Esophagus squamous epithelium (tissue), 4 donors: ENCODE data around the gene BMX.

Experiments
- POLR2A ChIP-seq, 4 donors: fragments of 450-650 bp; IDR thresholded peaks; one replicate each; pipeline ENCODE4 v1.6.1; 2017; ENCODE audit warnings: antibody characterized with exemption in 4 of 4, mild to moderate bottlenecking in 4 of 4, moderate library complexity in 3 of 4
- TF ChIP-seq, protein P1 (sequence below), 6 experiments: fragments of 450-650 bp in 4 of 6; fragments of 200-600 bp in 2 of 6; sonication (generic) in 2 of 6; IDR thresholded peaks; one replicate each; pipeline ENCODE4 v1.5.1; 2016 to 2019; ENCODE audit warnings: antibody characterized with exemption in 6 of 6, mild to moderate bottlenecking in 4 of 6, moderate library complexity in 4 of 6

DNA sequence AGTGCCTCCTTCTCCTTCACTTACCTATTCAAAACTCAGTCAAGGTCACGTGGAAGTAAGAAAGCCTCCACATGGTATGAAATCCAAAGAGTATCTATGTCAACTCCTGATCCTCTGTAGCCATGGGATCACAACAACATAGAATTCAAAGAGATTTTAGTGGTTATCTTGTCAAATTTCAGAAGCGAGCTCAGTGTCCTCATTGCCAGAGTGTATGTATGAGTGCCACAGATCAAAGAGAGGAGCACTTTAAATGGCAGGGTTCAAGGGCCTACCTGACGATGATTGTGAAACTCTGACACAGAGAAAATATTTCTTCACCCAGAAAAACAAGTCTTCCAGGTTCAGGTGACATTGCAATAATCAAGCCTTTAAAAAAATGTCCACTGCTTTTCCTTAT, 101.3 kb downstream of the BMX start:
- TF ChIP-seq, protein P1, sequence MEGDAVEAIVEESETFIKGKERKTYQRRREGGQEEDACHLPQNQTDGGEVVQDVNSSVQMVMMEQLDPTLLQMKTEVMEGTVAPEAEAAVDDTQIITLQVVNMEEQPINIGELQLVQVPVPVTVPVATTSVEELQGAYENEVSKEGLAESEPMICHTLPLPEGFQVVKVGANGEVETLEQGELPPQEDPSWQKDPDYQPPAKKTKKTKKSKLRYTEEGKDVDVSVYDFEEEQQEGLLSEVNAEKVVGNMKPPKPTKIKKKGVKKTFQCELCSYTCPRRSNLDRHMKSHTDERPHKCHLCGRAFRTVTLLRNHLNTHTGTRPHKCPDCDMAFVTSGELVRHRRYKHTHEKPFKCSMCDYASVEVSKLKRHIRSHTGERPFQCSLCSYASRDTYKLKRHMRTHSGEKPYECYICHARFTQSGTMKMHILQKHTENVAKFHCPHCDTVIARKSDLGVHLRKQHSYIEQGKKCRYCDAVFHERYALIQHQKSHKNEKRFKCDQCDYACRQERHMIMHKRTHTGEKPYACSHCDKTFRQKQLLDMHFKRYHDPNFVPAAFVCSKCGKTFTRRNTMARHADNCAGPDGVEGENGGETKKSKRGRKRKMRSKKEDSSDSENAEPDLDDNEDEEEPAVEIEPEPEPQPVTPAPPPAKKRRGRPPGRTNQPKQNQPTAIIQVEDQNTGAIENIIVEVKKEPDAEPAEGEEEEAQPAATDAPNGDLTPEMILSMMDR (IDR thresholded peaks at IDR 0.05), result no peak
- TF ChIP-seq POLR2A (IDR thresholded peaks at IDR 0.05), result no peak
